KMS-11 (cell line): ENCODE data around the gene CERS6.

ENCODE experiments used
- H2AFZ ChIP-seq: fragments of 200-600 bp; sonication (generic); 2 replicates; pipeline ENCODE4 v1.6.1; 2016; ENCODE audit warnings: antibody characterized with exemption, mixed run types, low read depth
- H3K27ac ChIP-seq: fragments of 200-600 bp; sonication (generic); 2 replicates; pipeline ENCODE4 v1.6.1; 2016; ENCODE audit warnings: mild to moderate bottlenecking, mixed run types
- H3K27me3 ChIP-seq: fragments of 200-600 bp; sonication (generic); 2 replicates; pipeline ENCODE4 v1.6.1; 2017; ENCODE audit warnings: mild to moderate bottlenecking, low read depth, mixed run types, moderate library complexity; ENCODE audit not compliant: insufficient read depth
- H3K36me3 ChIP-seq: fragments of 200-600 bp; sonication (generic); 2 replicates; pipeline ENCODE4 v1.6.1; 2017; ENCODE audit warnings: mild to moderate bottlenecking, mixed run types; ENCODE audit not compliant: insufficient read depth
- H3K4me1 ChIP-seq: fragments of 200-600 bp; sonication (generic); 2 replicates; pipeline ENCODE4 v1.6.1; 2016; ENCODE audit warnings: mild to moderate bottlenecking, low read depth, mixed run types; ENCODE audit not compliant: poor library complexity, severe bottlenecking
- H3K4me2 ChIP-seq: fragments of 200-600 bp; sonication (generic); 2 replicates; pipeline ENCODE4 v1.7.0; 2016; ENCODE audit warnings: mild to moderate bottlenecking, mixed run types
- H3K4me3 ChIP-seq: fragments of 200-600 bp; sonication (generic); IDR thresholded peaks from 2 replicates; pipeline ENCODE4 v1.6.1; 2017; ENCODE audit warnings: low read depth, low read length, mixed read lengths; ENCODE audit not compliant: insufficient read depth
- H3K79me2 ChIP-seq: fragments of 200-600 bp; sonication (generic); 2 replicates; pipeline ENCODE4 v1.6.1; 2016; ENCODE audit warnings: low read depth, mixed run types; ENCODE audit not compliant: insufficient read depth
- H3K9ac ChIP-seq: fragments of 200-600 bp; sonication (generic); 2 replicates; pipeline ENCODE4 v1.6.1; 2016; ENCODE audit warnings: mild to moderate bottlenecking, mixed run types
- H4K20me1 ChIP-seq: fragments of 200-600 bp; sonication (generic); 2 replicates; pipeline ENCODE4 v1.6.1; 2016; ENCODE audit warnings: mild to moderate bottlenecking, mixed run types; ENCODE audit not compliant: insufficient read depth
- TF ChIP-seq, protein P1 (sequence below): fragments of 200-600 bp; sonication (generic); conservative IDR thresholded peaks from 2 replicates; pipeline ENCODE4 v1.6.1; 2017; ENCODE audit warnings: low read depth, mild to moderate bottlenecking, antibody characterized with exemption, low read length, moderate library complexity, mixed read lengths

CERS6 gene

DNA sequence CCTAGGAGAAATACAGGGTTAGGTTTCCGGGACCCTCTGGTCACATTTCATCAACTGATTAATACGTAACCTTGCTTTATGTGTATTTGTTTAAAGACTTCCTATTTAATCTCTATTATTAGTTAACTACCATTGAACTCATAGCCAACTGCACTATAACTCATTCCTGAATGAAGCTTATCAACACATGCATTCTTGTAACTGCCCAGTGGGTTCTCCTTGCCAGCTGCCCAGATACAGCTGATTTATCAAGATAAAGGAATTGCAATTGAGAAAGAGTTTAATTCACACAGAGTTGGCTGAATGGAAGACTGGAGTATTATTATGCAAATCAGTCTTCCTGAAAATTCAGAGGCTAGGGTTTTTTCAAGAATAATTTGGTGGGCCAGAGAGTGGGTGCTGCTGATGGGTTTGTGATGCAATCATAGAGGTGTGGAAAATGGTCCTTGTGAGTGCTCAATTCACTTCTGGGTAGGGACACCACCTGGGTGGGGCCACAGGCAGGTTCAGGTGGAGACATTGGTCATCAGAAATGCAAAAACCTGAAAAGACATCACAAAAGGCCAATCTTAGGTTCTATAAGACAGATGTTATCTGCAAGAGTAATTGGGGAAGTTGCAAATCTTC is 325.2 kb downstream of the CERS6 start:
- Histone ChIP-seq H3K27ac (no peak overlapping the region), H3K4me3 (no peak overlapping the region), H3K4me1 (no peaks in the 10 kb centered on the region), H3K36me3 (no peaks in the 10 kb centered on the region), H3K27me3 (no peaks in the 10 kb centered on the region), H3K4me2 (no peak overlapping the region), H2AFZ (no peak overlapping the region), H4K20me1 (no peaks in the 10 kb centered on the region), H3K9ac (no peak overlapping the region), H3K79me2 (no peaks in the 10 kb centered on the region)
- TF ChIP-seq, protein P1, sequence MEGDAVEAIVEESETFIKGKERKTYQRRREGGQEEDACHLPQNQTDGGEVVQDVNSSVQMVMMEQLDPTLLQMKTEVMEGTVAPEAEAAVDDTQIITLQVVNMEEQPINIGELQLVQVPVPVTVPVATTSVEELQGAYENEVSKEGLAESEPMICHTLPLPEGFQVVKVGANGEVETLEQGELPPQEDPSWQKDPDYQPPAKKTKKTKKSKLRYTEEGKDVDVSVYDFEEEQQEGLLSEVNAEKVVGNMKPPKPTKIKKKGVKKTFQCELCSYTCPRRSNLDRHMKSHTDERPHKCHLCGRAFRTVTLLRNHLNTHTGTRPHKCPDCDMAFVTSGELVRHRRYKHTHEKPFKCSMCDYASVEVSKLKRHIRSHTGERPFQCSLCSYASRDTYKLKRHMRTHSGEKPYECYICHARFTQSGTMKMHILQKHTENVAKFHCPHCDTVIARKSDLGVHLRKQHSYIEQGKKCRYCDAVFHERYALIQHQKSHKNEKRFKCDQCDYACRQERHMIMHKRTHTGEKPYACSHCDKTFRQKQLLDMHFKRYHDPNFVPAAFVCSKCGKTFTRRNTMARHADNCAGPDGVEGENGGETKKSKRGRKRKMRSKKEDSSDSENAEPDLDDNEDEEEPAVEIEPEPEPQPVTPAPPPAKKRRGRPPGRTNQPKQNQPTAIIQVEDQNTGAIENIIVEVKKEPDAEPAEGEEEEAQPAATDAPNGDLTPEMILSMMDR: no peak

GRCh38 chr2:168782271-168782670 is 326.2 kb downstream of the CERS6 start:
- H3K4me1 ChIP-seq: no peaks in the 10 kb centered on the region
- H3K9ac ChIP-seq: no peak overlapping the region
- TF ChIP-seq, protein P1: no peak
- H3K4me3 ChIP-seq: no peak overlapping the region
- H2AFZ ChIP-seq: no peak overlapping the region
- no peak overlapping the region for H3K4me2 ChIP-seq
- H3K27ac ChIP-seq: no peak overlapping the region
- no peaks in the 10 kb centered on the region for H3K27me3 ChIP-seq
- no peaks in the 10 kb centered on the region for H3K79me2 ChIP-seq
- no peaks in the 10 kb centered on the region for H4K20me1 ChIP-seq
- no peaks in the 10 kb centered on the region for H3K36me3 ChIP-seq

DNA sequence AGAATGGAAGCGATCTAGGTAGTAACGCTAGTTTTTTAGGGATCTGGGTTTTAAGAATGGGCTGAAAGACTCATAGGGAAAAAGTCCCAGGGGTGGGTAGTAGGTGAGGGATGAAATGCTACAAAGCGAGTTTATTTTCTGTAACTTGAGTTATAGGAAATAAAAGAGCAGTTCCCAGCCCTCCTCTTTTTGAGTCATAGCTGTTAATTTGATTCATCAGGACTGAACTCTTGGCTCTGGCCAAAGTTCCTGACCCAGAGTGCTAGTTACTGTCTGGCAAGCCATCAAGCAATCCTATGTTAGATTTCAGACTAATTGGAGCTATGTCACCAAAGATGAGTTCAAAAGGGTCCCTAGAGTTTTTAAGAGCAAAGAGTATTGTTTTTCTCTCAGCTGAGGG is 328.9 kb downstream of the CERS6 start:
- no peak overlapping the region for H3K27ac ChIP-seq
- H3K27me3 ChIP-seq: no peaks in the 10 kb centered on the region
- TF ChIP-seq, protein P1: no peak
- no peaks in the 10 kb centered on the region for H3K36me3 ChIP-seq
- no peak overlapping the region for H2AFZ ChIP-seq
- H3K4me1 ChIP-seq: no peaks in the 10 kb centered on the region
- H3K9ac ChIP-seq: no peak overlapping the region
- no peaks in the 10 kb centered on the region for H3K79me2 ChIP-seq
- H4K20me1 ChIP-seq: no peaks in the 10 kb centered on the region
- H3K4me3 ChIP-seq: no peak overlapping the region
- no peak overlapping the region for H3K4me2 ChIP-seq

DNA sequence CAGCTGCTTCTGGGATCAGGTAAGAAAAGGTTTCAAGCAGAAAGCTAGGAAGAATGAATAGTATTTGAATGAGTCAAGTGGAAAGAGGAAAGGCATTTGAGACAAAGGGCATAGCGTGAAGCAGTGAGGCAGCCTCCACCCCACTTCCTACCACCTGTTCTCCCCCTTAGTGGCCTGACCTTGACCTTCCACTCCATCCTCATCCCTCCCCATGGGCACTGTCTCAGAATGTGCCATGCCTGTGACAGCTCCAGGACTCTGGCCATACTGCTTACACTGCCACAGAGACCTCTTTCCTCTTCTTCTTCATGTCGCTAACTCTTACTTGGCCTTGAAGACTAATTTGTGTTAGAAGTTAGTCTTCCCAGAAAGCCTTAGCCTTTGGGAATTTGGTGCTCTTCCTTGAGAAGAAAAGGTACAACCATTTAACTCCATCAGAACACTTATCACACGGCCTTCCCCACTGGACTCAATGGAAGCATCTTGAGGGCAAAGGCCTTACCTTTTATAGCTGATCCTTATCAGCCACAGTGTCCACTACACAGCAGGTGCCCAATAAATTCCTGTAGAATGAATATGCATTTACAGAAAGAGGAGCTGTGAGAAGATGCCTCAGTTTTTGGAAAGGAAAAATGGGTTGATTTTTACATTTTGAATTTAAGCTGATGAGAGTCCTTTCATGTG is 331.2 kb downstream of the CERS6 start:
- Histone ChIP-seq H3K4me1 (no peaks in the 10 kb centered on the region), H3K9ac (no peak overlapping the region), H3K79me2 (no peaks in the 10 kb centered on the region), H4K20me1 (no peaks in the 10 kb centered on the region), H3K4me3 (no peak overlapping the region), H3K4me2 (no peak overlapping the region), H3K27ac (no peak overlapping the region), H3K27me3 (no peaks in the 10 kb centered on the region), H3K36me3 (no peaks in the 10 kb centered on the region), H2AFZ (no peak overlapping the region)
- TF ChIP-seq, protein P1: no peak
